ENCODE measurements around the gene PRSS12. TPM values are rescaled to one million over a fixed set of nuclear protein-coding genes. Genes with fewer than 3 reads are reported as not detected.
A peak's percentile ranks its signal among the peaks of the same experiment; 100 is the strongest.

PRSS12 gene
- total and polyA plus RNA-seq, 11 donors: 0.01 to 0.14 (median 0.08) TPM; not detected in 8

- ATAC-seq (no peak), DNase-seq (no peak)
- Histone ChIP-seq H3K4me1 (no peaks in the 10 kb centered on the region), H3K9me3 (no peaks in the 10 kb centered on the region), H3K4me3 (no peak overlapping the region), H3K27ac (no peak overlapping the region), H3K36me3 (no peaks in the 10 kb centered on the region), H3K27me3 (peaks cover 0 to 2% (median 0%) of the 10 kb centered on the region in 9 donors)
- TF ChIP-seq, protein P1, sequence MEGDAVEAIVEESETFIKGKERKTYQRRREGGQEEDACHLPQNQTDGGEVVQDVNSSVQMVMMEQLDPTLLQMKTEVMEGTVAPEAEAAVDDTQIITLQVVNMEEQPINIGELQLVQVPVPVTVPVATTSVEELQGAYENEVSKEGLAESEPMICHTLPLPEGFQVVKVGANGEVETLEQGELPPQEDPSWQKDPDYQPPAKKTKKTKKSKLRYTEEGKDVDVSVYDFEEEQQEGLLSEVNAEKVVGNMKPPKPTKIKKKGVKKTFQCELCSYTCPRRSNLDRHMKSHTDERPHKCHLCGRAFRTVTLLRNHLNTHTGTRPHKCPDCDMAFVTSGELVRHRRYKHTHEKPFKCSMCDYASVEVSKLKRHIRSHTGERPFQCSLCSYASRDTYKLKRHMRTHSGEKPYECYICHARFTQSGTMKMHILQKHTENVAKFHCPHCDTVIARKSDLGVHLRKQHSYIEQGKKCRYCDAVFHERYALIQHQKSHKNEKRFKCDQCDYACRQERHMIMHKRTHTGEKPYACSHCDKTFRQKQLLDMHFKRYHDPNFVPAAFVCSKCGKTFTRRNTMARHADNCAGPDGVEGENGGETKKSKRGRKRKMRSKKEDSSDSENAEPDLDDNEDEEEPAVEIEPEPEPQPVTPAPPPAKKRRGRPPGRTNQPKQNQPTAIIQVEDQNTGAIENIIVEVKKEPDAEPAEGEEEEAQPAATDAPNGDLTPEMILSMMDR (IDR thresholded peaks at IDR 0.05): no peak
- TF ChIP-seq POLR2A (IDR thresholded peaks at IDR 0.05): no peak
- intact Hi-C loops (cut with DNase I): no loop called here
- 54 to 69% (median 60%) methylated on average over 6 of the region's 6 CpGs for WGBS, 4 donors
Measured at GRCh38 chr4:118335324-118335723, 17.5 kb downstream of the PRSS12 start.

DNA sequence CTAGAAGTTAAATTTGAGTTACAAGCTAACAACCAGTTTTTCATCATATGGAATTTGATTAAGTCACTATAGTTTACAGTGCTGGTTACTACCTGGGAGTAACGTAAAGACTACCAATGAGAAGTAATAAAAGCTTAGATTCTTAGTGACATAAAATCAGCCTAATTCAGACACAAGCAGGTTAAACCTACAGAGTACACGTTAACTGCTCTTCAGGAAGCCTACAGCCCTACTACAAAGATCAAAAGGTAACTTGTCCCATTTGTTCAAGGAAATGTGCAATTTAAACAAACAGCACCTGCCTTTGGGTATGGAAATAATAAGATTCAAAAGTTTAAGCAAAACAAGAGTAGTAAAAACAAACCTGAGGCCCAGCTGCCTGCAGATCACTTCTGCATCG is 21.5 kb downstream of the PRSS12 start:
- 84 to 93% (median 87%) methylated on average over 3 of the region's 3 CpGs for WGBS, 4 donors
- Histone ChIP-seq H3K27me3 (peaks cover 0 to 2% (median 0%) of the 10 kb centered on the region in 9 donors), H3K36me3 (no peaks in the 10 kb centered on the region), H3K9me3 (no peaks in the 10 kb centered on the region), H3K4me3 (no peak overlapping the region), H3K27ac (no peak overlapping the region), H3K4me1 (no peaks in the 10 kb centered on the region)
- DNase-seq (no peak), ATAC-seq (no peak)
- TF ChIP-seq POLR2A (IDR thresholded peaks at IDR 0.05): no peak
- TF ChIP-seq, protein P1 (IDR thresholded peaks at IDR 0.05): no peak
- intact Hi-C loops (cut with DNase I): no loop called here

GRCh38 chr4:118329849-118330248 is 23.0 kb downstream of the PRSS12 start:
- no peak overlapping the region for H3K27ac ChIP-seq
- DNase-seq (no peak), ATAC-seq (no peak)
- H3K4me1 ChIP-seq: no peaks in the 10 kb centered on the region
- intact Hi-C loops (cut with DNase I): no loop called here
- WGBS, 4 donors: 89 to 91% (median 90%) methylated on average over 5 of the region's 5 CpGs
- no peaks in the 10 kb centered on the region for H3K9me3 ChIP-seq
- H3K4me3 ChIP-seq: no peak overlapping the region
- no peaks in the 10 kb centered on the region for H3K36me3 ChIP-seq
- TF ChIP-seq, protein P1 (IDR thresholded peaks at IDR 0.05): no peak
- no peak for TF ChIP-seq POLR2A (IDR thresholded peaks at IDR 0.05)
- H3K27me3 ChIP-seq: peaks cover 0 to 2% (median 0%) of the 10 kb centered on the region in 9 donors

DNA sequence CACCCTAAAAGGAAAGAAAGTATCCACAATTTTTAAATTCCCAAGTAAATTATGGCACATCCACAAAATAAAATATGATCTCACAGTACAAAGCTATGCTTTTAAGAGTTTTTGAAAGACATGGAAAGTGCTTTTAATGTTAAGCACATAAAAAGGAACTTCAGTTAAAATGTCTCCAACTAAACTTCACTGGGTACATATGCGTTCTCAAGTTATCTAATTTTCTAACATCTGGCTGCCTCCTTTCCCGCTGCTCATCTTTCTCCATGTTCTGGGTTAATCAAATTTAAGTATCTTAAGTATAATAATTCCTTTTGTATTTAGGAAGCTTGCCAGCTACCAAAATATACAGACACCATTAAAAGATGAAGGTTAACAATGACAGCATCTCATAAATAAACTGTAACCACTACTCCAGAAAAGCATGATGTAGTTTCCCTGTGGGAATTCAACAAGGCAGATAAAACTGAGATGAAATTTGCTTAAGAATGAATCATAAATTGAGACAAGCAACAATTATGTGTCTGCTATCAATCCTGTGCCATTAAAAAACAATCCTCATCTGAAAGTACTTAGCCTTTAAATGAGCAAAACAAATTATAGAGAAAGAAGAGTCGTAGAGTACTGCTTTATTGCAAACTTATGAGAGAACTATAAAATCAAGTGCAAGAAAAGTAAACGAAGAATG is 25.1 kb downstream of the PRSS12 start:
- peaks cover 0 to under 1% (median 0%) of the 10 kb centered on the region in 9 donors for H3K27me3 ChIP-seq
- H3K4me3 ChIP-seq: no peak overlapping the region
- H3K27ac ChIP-seq: no peak overlapping the region
- TF ChIP-seq, protein P1 (IDR thresholded peaks at IDR 0.05): no peak
- no peak for TF ChIP-seq POLR2A (IDR thresholded peaks at IDR 0.05)
- intact Hi-C loops (cut with DNase I): no loop called here
- DNase-seq: no peak
- ATAC-seq: peak in 1 of 4 donors; percentile 41
- H3K36me3 ChIP-seq: no peaks in the 10 kb centered on the region
- H3K9me3 ChIP-seq: no peaks in the 10 kb centered on the region
- 70 to 75% (median 73%) methylated on average over 4 of the region's 4 CpGs for WGBS, 4 donors
- H3K4me1 ChIP-seq: no peaks in the 10 kb centered on the region
